Liver (tissue), 9 donors: ENCODE results near the gene KCNIP1. TPM values are rescaled to one million over a fixed set of nuclear protein-coding genes. Genes with fewer than 3 reads are reported as not detected.
"Not testable (repeated sequence)": the region's sequence is repeated elsewhere in the genome, so short reads cannot be mapped to it uniquely, and the experiment has no call there.

Experiments used
- DNase-seq: peaks from one replicate; pipeline ENCODE4 v3.0.0-alpha.2; 2017; ENCODE audit warnings: low spot score
- H3K27ac ChIP-seq, 2 donors: one replicate each; pipeline ENCODE4 v1.7.0; 2013; ENCODE audit warnings: inconsistent platforms in 2 of 2, low read length in 2 of 2, control low read depth in 1 of 2, low read depth in 1 of 2, mild to moderate bottlenecking in 1 of 2
- H3K27me3 ChIP-seq, 4 donors: one replicate each; pipeline versions ENCODE4 v1.6.1 to v1.7.0; 2013; ENCODE audit warnings: low read length in 3 of 4, inconsistent platforms in 1 of 4, mild to moderate bottlenecking in 1 of 4, moderate library complexity in 1 of 4; ENCODE audit not compliant: control insufficient read depth in 4 of 4, insufficient read depth in 4 of 4
- H3K36me3 ChIP-seq, 4 donors: one replicate each; pipeline versions ENCODE4 v1.6.1 to v1.7.0; 2013; ENCODE audit warnings: low read length in 3 of 4, mild to moderate bottlenecking in 3 of 4, low read depth in 1 of 4, moderate library complexity in 1 of 4; ENCODE audit not compliant: control insufficient read depth in 4 of 4, insufficient read depth in 3 of 4
- H3K4me1 ChIP-seq, 4 donors: one replicate each; pipeline versions ENCODE4 v1.6.1 to v1.7.0; 2013; ENCODE audit warnings: low read length in 3 of 4, mild to moderate bottlenecking in 3 of 4, moderate library complexity in 1 of 4; ENCODE audit not compliant: control insufficient read depth in 4 of 4, insufficient read depth in 4 of 4
- H3K4me3 ChIP-seq, 3 donors: one replicate each; pipeline versions ENCODE4 v1.6.1 to v1.7.0; 2013; ENCODE audit warnings: low read length in 3 of 3, control low read depth in 1 of 3, low read depth in 1 of 3, mild to moderate bottlenecking in 1 of 3
- H3K9ac ChIP-seq, 2 donors: one replicate each; pipeline ENCODE4 v1.7.0; 2013; ENCODE audit warnings: low read length in 2 of 2, mild to moderate bottlenecking in 2 of 2, moderate library complexity in 2 of 2, control low read depth in 1 of 2, low read depth in 1 of 2
- H3K9me3 ChIP-seq, 4 donors: one replicate each; pipeline versions ENCODE4 v1.6.1 to v1.7.0; 2013; ENCODE audit warnings: low read length in 3 of 4; ENCODE audit not compliant: control insufficient read depth in 4 of 4
- CTCF ChIP-seq: fragments of 150-350 bp; IDR thresholded peaks from 2 replicates; pipeline ENCODE4 v1.5.1; 2017; ENCODE audit warnings: improper control_type of control experiment, low read depth, low read length; ENCODE audit not compliant: missing input control
- EGR1 ChIP-seq, 2 donors: IDR thresholded peaks; 2 replicates each; pipeline ENCODE4 v1.6.1; 2016 to 2018; ENCODE audit warnings: antibody characterized with exemption in 2 of 2, low read depth in 2 of 2
- FOXA1 ChIP-seq: IDR thresholded peaks from 2 replicates; pipeline ENCODE4 v1.6.1; 2016; ENCODE audit warnings: antibody characterized with exemption
- FOXA2 ChIP-seq: IDR thresholded peaks from 2 replicates; pipeline ENCODE4 v1.6.1; 2016; ENCODE audit warnings: antibody characterized with exemption
- GABPA ChIP-seq, 2 donors: IDR thresholded peaks in 1 of 2; conservative IDR thresholded peaks in 1 of 2; 2 replicates each; pipeline ENCODE4 v1.6.1; 2016; ENCODE audit warnings: antibody characterized with exemption in 2 of 2, mild to moderate bottlenecking in 1 of 2, moderate library complexity in 1 of 2
- HNF4A ChIP-seq, 2 donors: conservative IDR thresholded peaks; 2 replicates each; pipeline ENCODE4 v1.6.1; 2016; ENCODE audit warnings: antibody characterized with exemption in 2 of 2, mild to moderate bottlenecking in 2 of 2
- HNF4G ChIP-seq: IDR thresholded peaks from 2 replicates; pipeline ENCODE4 v1.6.1; 2016; ENCODE audit warnings: antibody characterized with exemption
- JUND ChIP-seq, 2 donors: IDR thresholded peaks; 2 replicates each; pipeline ENCODE4 v1.6.1; 2016; ENCODE audit warnings: antibody characterized with exemption in 2 of 2
- MAX ChIP-seq: IDR thresholded peaks from 2 replicates; pipeline ENCODE4 v1.6.1; 2016; ENCODE audit warnings: antibody characterized with exemption
- NR2F2 ChIP-seq: IDR thresholded peaks from 2 replicates; pipeline ENCODE4 v1.6.1; 2016; ENCODE audit warnings: antibody characterized with exemption
- RAD21 ChIP-seq, 2 donors: IDR thresholded peaks; 2 replicates each; pipeline ENCODE4 v1.6.1; 2016; ENCODE audit warnings: antibody characterized with exemption in 2 of 2, mild to moderate bottlenecking in 2 of 2
- REST ChIP-seq: IDR thresholded peaks from 2 replicates; pipeline ENCODE4 v1.6.1; 2016; ENCODE audit warnings: antibody characterized with exemption, mild to moderate bottlenecking
- RXRA ChIP-seq, 2 donors: IDR thresholded peaks; 2 replicates each; pipeline ENCODE4 v1.6.1; 2017 to 2018; ENCODE audit warnings: antibody characterized with exemption in 2 of 2, mild to moderate bottlenecking in 1 of 2
- SP1 ChIP-seq: IDR thresholded peaks from 2 replicates; pipeline ENCODE4 v1.6.1; 2018; ENCODE audit warnings: antibody characterized with exemption, mild to moderate bottlenecking
- TAF1 ChIP-seq: conservative IDR thresholded peaks from 2 replicates; pipeline ENCODE4 v1.6.1; 2016; ENCODE audit warnings: antibody characterized with exemption, mild to moderate bottlenecking
- YY1 ChIP-seq: IDR thresholded peaks from 2 replicates; pipeline ENCODE4 v1.6.1; 2016; ENCODE audit warnings: antibody characterized with exemption, mild to moderate bottlenecking
- ZBTB33 ChIP-seq: IDR thresholded peaks from 2 replicates; pipeline ENCODE4 v1.6.1; 2016; ENCODE audit warnings: antibody characterized with exemption
- WGBS: extraction: QIAGEN DNeasy Blood & Tissue Kit; methylation state at CpG from one replicate; pipeline ENCODE4 v1.1.7; 2013; 5-methylcytosine and 5-hydroxymethylcytosine counted together
- polyA plus RNA-seq, 2 donors: library from polyadenylated mRNA; stranded (reverse) in 1 of 2; unstranded in 1 of 2; fragments of 200-250 nt in 1 of 2; fragments of >200 nt in 1 of 2; fragmentation: Nextera tagmentation in 1 of 2; extraction: Ambion mirVana in 1 of 2; gene quantifications; one replicate each; pipeline versions ENCODE4 v1.2.1 to v1.2.3, GENCODE V29; 2013 to 2015
- total RNA-seq, 2 donors: library from RNA; depleted of rRNA; stranded (reverse); fragments of >200 nt; gene quantifications; one replicate each; pipeline ENCODE4 v1.2.3, GENCODE V29; 2014
- donor health status: healthy.
- donor health status: healthy.
- donor health status: healthy.
- donor health status: healthy.
- donor health status: healthy.

KCNIP1 gene
- total and polyA plus RNA-seq, 4 donors = 0.08 to 0.23 TPM; not detected in 2

- Histone ChIP-seq H3K4me3 (no peak overlapping the region), H3K9me3 (no peaks in the 10 kb centered on the region), H3K4me1 (no peaks in the 10 kb centered on the region), H3K9ac (no peak overlapping the region), H3K36me3 (no peaks in the 10 kb centered on the region), H3K27ac (no peak overlapping the region), H3K27me3 (no peaks in the 10 kb centered on the region)
- TF ChIP-seq HNF4A (conservative IDR thresholded peaks at IDR 0.05) (no peak), TAF1 (no peak), FOXA1 (no peak), CTCF (no peak), MAX (no peak), RAD21 (IDR thresholded peaks at IDR 0.05) (no peak), HNF4G (no peak), FOXA2 (no peak)
- no peak for DNase-seq
- 82% methylated on average over 7 of the region's 7 CpGs for WGBS
These were observed 257.4 kb downstream of the KCNIP1 start for GRCh38 chr5:170761048-170761707.

GRCh38 chr5:170761708-170762066 is 257.9 kb downstream of the KCNIP1 start:
- no peaks in the 10 kb centered on the region for H3K9me3 ChIP-seq
- H3K4me3 ChIP-seq = no peak overlapping the region
- WGBS = 83% methylated on average over 6 of the region's 6 CpGs
- TF ChIP-seq ZBTB33 (no peak), TAF1 (no peak), HNF4A (conservative IDR thresholded peaks at IDR 0.05) (no peak), MAX (no peak), GABPA (IDR thresholded peaks at IDR 0.05 in 1 of 2, conservative IDR thresholded peaks at IDR 0.05 in 1 of 2) (no peak), HNF4G (no peak), FOXA2 (no peak), YY1 (no peak), CTCF (no peak), JUND (IDR thresholded peaks at IDR 0.05) (no peak), RAD21 (IDR thresholded peaks at IDR 0.05) (no peak), EGR1 (IDR thresholded peaks at IDR 0.05; ENCODE audit: low read depth in 2 of 2) (no peak), REST (no peak), SP1 (no peak), FOXA1 (no peak), NR2F2 (no peak), RXRA (IDR thresholded peaks at IDR 0.05) (no peak)
- H3K27me3 ChIP-seq = no peaks in the 10 kb centered on the region
- H3K27ac ChIP-seq = no peak overlapping the region
- H3K9ac ChIP-seq = no peak overlapping the region
- H3K36me3 ChIP-seq = no peaks in the 10 kb centered on the region
- DNase-seq = no peak
- H3K4me1 ChIP-seq = no peaks in the 10 kb centered on the region

GRCh38 chr5:170762298-170762697 is 258.5 kb downstream of the KCNIP1 start:
- H3K27ac ChIP-seq, H3K27me3 ChIP-seq, DNase-seq, H3K9me3 ChIP-seq, H3K4me1 ChIP-seq, H3K4me3 ChIP-seq, H3K9ac ChIP-seq, H3K36me3 ChIP-seq: not testable (repeated sequence)
- WGBS = 94% methylated on average over 9 of the region's 9 CpGs
